ENCODE results near the gene NHLH2. TPM values are rescaled to one million over a fixed set of nuclear protein-coding genes. Genes with fewer than 3 reads are reported as not detected.

Gene NHLH2
- total and polyA plus RNA-seq, 2 experiments from 2014 or later, result 0.02 TPM; not detected in 1

GRCh38 chr1:115796036-115796435 lies 44.9 kb downstream of the NHLH2 start:
- Histone ChIP-seq H4K20me1 (ENCODE audit: insufficient read depth, poor library complexity, severe bottlenecking) (no peaks in the 10 kb centered on the region), H3K9me3 (ENCODE audit: low read depth) (no peaks in the 10 kb centered on the region), H3K36me3 (replicated peaks; ENCODE audit: insufficient read depth, low read depth) (no peaks in the 10 kb centered on the region), H3K27me3 (no peaks in the 10 kb centered on the region), H3K27ac (no peak overlapping the region), H3K4me2 (no peak overlapping the region), H3K79me2 (no peaks in the 10 kb centered on the region), H3K4me3 (no peak overlapping the region), H3K9me2 (replicated peaks; ENCODE audit: insufficient read depth) (no peaks in the 10 kb centered on the region), H3K4me1 (ENCODE audit: insufficient read depth) (peaks cover 2% of the 10 kb centered on the region), H2AFZ (no peak overlapping the region)
- 83% methylated on average over 6 of the region's 6 CpGs for WGBS (ENCODE audit: low lambda C conversion rate, missing lambda C conversion rate)
- TF ChIP-seq CTCF (IDR thresholded peaks at IDR 0.05; ENCODE audit: poor library complexity) (no peak), EZH2phosphoT487 (IDR thresholded peaks at IDR 0.05; ENCODE audit: low read depth, severe bottlenecking, unreplicated experiment) (no peak), EZH2 (IDR thresholded peaks at IDR 0.05; ENCODE audit: borderline replicate concordance) (no peak)
- DNase-seq (ENCODE audit: low spot score), result no peak

GRCh38 chr1:115794976-115795639 lies 45.8 kb downstream of the NHLH2 start:
- Histone ChIP-seq H3K36me3 (replicated peaks; ENCODE audit: insufficient read depth, low read depth) (no peaks in the 10 kb centered on the region), H3K27me3 (no peaks in the 10 kb centered on the region), H3K27ac (no peak overlapping the region), H3K9me2 (replicated peaks; ENCODE audit: insufficient read depth) (no peaks in the 10 kb centered on the region), H2AFZ (no peak overlapping the region), H3K79me2 (no peaks in the 10 kb centered on the region), H3K4me3 (no peak overlapping the region), H3K9me3 (ENCODE audit: low read depth) (no peaks in the 10 kb centered on the region), H3K4me1 (ENCODE audit: insufficient read depth) (peaks cover 6% of the 10 kb centered on the region), H4K20me1 (ENCODE audit: insufficient read depth, poor library complexity, severe bottlenecking) (no peaks in the 10 kb centered on the region), H3K4me2 (no peak overlapping the region)
- 55% methylated on average over 4 of the region's 4 CpGs for WGBS (ENCODE audit: low lambda C conversion rate, missing lambda C conversion rate)
- no peak for TF ChIP-seq EZH2phosphoT487 (IDR thresholded peaks at IDR 0.05; ENCODE audit: low read depth, severe bottlenecking, unreplicated experiment)
- no peak for DNase-seq (ENCODE audit: low spot score)

GRCh38 chr1:115793162-115793561 lies 47.8 kb downstream of the NHLH2 start:
- no peak overlapping the region for H2AFZ ChIP-seq
- no peak for TF ChIP-seq EZH2 (IDR thresholded peaks at IDR 0.05; ENCODE audit: borderline replicate concordance)
- no peak for TF ChIP-seq EZH2phosphoT487 (IDR thresholded peaks at IDR 0.05; ENCODE audit: low read depth, severe bottlenecking, unreplicated experiment)
- TF ChIP-seq CTCF (IDR thresholded peaks at IDR 0.05; ENCODE audit: poor library complexity), result no peak
- no peaks in the 10 kb centered on the region for H3K27me3 ChIP-seq
- H3K4me1 ChIP-seq (ENCODE audit: insufficient read depth), result peaks cover 8% of the 10 kb centered on the region
- H3K9me2 ChIP-seq (replicated peaks; ENCODE audit: insufficient read depth), result no peaks in the 10 kb centered on the region
- no peak overlapping the region for H3K4me3 ChIP-seq
- no peaks in the 10 kb centered on the region for H3K9me3 ChIP-seq (ENCODE audit: low read depth)
- no peaks in the 10 kb centered on the region for H3K36me3 ChIP-seq (replicated peaks; ENCODE audit: insufficient read depth, low read depth)
- H3K79me2 ChIP-seq, result no peaks in the 10 kb centered on the region
- no peaks in the 10 kb centered on the region for H4K20me1 ChIP-seq (ENCODE audit: insufficient read depth, poor library complexity, severe bottlenecking)
- WGBS (ENCODE audit: low lambda C conversion rate, missing lambda C conversion rate), result 53% methylated on average over 9 of the region's 9 CpGs
- H3K4me2 ChIP-seq, result no peak overlapping the region
- no peak for DNase-seq (ENCODE audit: low spot score)
- H3K27ac ChIP-seq, result no peak overlapping the region

- Histone ChIP-seq H3K9me2 (replicated peaks; ENCODE audit: insufficient read depth) (no peaks in the 10 kb centered on the region), H3K9me3 (ENCODE audit: low read depth) (no peaks in the 10 kb centered on the region), H2AFZ (no peak overlapping the region), H3K27ac (no peak overlapping the region), H3K36me3 (replicated peaks; ENCODE audit: insufficient read depth, low read depth) (no peaks in the 10 kb centered on the region), H3K4me3 (no peak overlapping the region), H3K4me2 (no peak overlapping the region), H3K79me2 (no peaks in the 10 kb centered on the region), H3K4me1 (ENCODE audit: insufficient read depth) (peaks cover 8% of the 10 kb centered on the region), H3K27me3 (no peaks in the 10 kb centered on the region), H4K20me1 (ENCODE audit: insufficient read depth, poor library complexity, severe bottlenecking) (no peaks in the 10 kb centered on the region)
- TF ChIP-seq EZH2 (IDR thresholded peaks at IDR 0.05; ENCODE audit: borderline replicate concordance) (no peak), EZH2phosphoT487 (IDR thresholded peaks at IDR 0.05; ENCODE audit: low read depth, severe bottlenecking, unreplicated experiment) (no peak), CTCF (IDR thresholded peaks at IDR 0.05; ENCODE audit: poor library complexity) (no peak)
- WGBS (ENCODE audit: low lambda C conversion rate, missing lambda C conversion rate), result 97% methylated on average over 3 of the region's 3 CpGs
- no peak for DNase-seq (ENCODE audit: low spot score)
Measured at GRCh38 chr1:115791816-115792215, 49.1 kb downstream of the NHLH2 start.
